Activated CD4-positive, alpha-beta T cell treated with anti-CD3 and anti-CD28 coated beads, Interleukin-2, Interleukin-4, amounts not matched to agents 100 ng/mL and 50 ng/mL, durations not matched to agents 16 hours and 8 hours (primary cell): ENCODE data around the gene TBC1D12.

Experiments used
- DNase-seq: peaks from one replicate; pipeline ENCODE4 v3.0.0-alpha.2; 2020; ENCODE audit warnings: low spot score

TBC1D12 gene

DNA sequence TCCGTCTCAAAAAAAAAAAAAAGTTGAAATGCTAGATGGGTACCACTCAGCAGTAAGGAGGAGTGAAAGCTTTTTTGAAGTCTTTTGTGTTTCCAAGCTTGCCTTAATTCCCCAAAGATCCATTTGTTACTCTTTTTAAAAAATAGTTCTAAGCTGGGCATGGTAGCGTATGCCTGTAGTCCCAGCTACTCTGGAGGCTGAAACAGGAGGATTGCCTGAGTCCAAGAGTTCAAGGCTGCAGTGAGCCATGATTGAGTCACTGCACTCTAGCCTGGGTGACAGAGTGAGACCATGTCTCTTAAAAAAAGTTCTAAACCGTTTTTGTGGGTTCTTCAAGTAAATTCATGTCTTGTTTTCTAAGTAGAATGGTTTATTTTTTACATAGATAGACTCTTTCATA is 5.3 kb downstream of the TBC1D12 start:
- no peak for DNase-seq

DNA sequence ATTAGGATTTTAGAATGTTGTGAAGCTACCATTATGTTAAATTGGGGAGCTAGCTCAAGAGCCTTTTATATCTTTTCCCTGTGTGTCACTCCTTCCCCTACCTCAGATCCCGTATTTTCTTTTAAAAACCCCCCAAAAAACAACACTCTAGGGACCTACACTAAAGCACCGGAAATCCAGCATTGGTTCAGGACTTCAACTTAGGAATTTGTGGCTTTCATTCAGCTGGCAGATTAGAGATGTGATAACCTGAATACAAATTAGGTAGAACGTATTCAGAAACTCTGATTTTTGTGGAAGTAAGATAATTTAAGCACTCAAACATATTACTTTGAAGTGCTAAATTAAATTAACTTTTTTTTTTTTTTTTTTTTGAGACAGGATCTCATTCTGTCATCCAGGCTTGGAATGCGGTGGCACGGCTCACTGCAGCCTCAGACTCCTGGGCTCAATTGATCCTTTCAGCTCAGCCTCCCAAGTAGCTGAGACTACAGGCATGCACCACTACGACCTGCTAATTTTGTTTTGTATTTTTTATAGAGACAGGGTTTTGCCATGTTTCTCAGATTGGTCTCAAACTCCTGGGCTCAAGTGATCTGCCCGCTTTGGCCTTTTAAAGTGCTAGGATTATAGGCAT is 6.8 kb downstream of the TBC1D12 start:
- DNase-seq, result no peak

DNA sequence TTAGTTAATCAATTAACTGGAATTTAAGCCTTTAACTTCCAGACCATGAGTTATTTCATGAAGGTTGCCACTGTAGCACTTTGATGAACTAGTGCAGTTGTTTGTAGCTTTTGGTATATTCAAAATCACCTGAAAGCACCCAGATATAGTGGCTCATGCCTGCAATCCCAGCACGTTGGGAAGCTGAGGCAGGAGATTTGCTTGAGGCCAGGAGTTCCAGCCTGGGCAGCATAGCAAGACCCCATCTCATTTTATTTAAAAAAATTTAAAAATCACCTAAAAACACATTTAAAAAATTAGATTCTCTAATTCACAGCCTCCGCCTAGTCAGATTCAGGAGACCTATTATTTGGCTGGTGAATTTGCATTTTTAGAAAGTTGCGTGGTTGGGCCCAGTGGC is 9.0 kb downstream of the TBC1D12 start:
- DNase-seq, result no peak

DNA sequence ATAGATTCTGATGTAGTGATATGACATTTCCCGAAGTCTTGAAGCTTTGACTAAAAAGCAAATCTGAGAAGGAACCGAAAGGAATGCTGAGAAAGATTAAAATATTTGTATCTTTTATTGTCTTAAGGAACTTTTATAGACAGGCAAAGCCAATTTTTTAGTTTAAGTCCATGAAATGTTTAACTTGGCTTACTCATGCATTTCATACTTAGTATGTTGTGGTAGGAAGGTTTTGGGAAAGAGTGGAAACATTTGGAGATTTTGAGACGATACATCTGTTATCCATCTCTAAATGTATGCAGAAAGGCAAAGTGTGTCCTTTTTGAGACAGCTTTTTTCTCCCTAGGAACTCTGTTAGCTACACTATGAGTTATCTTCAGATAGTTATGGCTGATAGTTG is 10.1 kb downstream of the TBC1D12 start:
- no peak for DNase-seq

DNA sequence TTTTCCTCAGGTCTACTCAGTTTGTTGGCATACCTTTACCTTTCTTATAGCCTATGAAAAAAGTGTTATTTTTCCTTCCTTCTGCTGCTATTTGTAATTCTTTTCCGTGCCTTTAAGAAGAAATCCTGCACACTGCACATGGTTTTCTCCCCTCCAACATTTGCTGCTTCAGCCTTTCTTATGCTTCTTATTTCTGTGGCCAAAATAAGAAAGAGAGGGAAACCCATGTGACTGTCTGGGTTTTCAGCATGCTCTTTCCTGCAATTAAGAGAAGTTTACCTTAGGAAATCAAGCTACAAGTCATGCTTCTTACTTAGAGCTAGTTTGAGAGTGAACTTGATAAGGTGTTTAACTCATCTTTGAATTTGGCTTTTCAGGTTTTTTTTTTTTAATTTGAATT is 11.0 kb downstream of the TBC1D12 start:
- DNase-seq, result no peak

DNA sequence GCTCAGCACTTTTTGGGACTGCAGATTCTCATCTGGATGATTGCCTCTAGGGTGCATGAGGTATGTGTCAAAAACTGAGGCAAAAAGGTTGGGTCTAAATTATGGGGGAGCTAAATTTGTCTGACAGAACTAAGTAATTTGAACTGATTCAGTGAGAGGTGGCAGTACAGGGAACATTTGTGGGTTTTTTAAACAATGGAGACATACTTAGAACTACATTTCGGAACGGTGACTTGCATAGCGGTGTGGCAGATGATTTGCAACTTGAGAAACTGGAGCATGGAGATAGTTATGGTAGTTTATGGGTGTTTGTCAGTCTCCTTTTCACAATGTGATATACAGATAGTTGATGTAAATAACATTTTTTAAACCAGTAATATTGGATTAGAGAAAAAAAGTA is 14.6 kb downstream of the TBC1D12 start:
- no peak for DNase-seq

DNA sequence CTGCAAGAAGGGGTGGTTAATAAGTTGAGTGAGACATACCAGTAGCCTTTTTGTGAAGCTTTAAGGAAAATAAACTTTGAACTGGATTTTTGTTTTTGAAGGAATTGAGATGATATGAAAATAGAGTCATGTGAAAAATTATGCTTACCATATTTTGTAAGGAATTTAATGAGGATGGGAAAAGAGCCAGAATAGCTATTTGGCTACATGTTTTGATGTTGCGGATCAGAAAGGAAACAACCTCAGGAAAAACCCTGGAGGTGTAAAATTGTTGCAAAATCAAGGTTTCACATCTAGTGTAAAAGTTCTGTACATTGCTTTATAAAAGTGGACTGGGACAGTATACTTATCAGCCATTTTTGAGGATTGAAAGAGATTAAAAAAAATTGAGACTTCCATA is 15.0 kb downstream of the TBC1D12 start:
- no peak for DNase-seq

DNA sequence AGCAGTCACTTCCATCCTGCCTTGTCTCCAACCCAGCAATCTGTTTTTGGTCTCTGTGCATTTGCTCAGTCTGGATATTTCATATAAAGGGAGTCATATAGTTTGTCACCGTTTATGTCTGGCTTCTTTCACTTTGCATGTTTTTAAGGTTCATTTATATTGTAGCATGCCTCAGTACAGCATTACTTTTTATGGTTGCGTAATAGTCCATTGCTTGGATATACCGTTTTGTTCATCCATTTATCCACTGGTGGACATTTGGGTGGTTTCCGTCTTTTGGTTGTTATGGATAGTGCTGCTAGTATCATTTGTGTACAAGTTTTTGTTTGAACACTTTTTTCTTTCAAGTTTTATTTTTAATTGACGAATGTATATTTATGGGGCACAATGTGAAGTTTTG is 18.2 kb downstream of the TBC1D12 start:
- DNase-seq, result no peak

DNA sequence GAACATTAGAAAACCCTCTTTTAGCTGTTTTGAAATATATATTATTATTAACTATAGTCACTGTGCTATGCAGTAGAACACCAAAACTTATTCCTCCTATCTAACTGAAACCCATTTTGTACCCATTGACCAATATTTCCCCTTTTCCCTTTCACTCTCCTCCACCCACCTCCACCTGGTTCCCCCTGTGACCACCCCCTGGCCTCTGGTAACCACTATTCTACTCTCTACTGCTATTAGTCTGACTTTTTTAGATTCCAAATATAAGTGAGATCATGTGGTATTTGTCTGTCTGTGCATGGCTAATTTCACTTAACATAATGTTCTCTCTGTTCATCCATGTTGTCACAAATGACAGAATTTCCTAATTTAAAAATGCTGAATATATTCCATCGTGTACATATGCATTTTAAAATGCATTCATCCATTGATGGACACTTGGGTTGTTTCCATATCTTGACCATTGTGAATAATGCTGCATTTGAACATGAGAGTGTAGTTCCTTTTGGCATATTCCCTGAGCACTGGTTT is 18.7 kb downstream of the TBC1D12 start:
- DNase-seq, result no peak

DNA sequence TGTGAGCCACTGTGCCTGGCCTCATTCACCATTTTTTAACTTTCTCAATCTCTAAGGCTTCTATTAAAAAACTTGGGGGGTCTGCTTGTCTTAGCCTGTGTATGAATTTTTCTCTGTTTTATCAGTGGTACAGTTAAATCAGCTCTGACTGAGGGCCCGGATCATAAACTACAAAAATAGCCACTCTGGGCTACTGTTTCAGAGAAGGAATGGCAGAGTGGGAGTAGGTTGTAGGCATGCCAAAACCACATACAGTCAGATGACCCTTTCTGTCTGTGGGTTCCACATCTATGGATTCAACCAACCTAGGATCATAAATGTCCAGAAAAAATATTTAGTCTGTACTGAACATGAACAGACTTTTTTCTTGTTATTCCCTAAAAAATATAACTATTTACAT is 21.3 kb downstream of the TBC1D12 start:
- DNase-seq, result no peak

DNA sequence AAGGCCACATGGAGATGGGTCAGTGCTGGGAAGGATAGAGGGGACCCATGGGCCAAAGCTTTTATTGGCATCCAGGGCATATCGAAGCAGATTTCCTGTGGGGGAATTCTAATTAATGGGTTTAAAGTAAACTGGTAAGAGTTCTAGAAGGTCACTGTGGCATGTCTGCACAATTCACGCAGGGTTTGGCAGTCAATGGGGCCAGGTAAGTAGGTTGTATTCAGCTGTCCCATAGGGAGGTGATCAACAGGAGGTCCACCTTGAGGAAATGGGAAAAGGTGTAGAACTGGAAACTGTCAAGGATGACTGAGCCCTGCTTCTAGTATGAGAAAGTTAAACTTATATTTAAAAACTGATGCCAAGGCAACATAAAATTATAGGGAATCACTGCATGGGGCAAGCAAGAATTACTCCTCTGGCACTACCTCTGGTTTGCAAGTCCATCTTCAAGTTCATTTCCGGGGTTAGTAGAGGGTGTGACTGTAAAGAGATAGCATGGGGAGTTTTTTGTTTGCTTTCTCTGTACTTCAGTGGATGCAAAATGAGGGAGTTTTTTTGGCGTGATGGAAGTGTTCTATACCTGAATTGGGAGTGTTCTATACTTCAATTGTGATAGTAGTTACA is 22.5 kb downstream of the TBC1D12 start:
- no peak for DNase-seq

DNA sequence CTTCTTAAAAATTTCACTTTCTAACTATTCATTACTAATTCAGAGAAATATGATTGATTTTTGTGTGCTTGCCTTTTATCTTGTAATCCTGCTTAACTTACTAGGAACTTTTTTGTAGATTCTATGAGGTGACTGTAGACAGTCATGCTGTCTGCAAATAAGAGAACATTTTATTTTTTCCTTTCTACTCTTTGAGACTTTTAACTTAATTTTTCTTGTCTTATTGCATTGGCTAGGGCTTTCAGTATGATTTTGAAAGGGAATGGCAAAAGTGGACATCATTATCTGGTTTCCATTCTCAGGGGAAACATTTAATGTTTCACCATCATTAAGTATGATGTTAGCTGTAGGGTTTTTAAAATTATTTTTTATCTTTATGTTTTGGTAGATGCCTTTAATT is 23.6 kb downstream of the TBC1D12 start:
- no peak for DNase-seq

DNA sequence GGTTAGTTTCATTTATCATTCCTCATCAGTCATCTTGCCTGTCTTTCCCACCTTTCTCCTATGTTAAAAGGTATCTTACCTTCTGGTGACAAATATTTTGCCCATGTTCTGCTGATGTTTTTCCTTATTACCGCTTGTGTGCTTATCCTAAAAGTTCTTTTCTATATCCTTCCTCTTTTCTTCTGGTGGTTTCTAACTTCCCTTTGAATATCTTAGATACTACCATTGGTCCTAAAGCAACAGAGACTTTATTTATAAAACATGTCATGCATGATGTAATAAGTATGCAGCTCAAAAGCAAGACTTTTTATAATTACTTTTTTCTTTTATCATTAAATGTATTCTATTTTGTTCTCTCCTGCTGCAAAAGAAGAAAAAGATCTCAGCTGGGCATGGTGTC is 24.8 kb downstream of the TBC1D12 start:
- no peak for DNase-seq

DNA sequence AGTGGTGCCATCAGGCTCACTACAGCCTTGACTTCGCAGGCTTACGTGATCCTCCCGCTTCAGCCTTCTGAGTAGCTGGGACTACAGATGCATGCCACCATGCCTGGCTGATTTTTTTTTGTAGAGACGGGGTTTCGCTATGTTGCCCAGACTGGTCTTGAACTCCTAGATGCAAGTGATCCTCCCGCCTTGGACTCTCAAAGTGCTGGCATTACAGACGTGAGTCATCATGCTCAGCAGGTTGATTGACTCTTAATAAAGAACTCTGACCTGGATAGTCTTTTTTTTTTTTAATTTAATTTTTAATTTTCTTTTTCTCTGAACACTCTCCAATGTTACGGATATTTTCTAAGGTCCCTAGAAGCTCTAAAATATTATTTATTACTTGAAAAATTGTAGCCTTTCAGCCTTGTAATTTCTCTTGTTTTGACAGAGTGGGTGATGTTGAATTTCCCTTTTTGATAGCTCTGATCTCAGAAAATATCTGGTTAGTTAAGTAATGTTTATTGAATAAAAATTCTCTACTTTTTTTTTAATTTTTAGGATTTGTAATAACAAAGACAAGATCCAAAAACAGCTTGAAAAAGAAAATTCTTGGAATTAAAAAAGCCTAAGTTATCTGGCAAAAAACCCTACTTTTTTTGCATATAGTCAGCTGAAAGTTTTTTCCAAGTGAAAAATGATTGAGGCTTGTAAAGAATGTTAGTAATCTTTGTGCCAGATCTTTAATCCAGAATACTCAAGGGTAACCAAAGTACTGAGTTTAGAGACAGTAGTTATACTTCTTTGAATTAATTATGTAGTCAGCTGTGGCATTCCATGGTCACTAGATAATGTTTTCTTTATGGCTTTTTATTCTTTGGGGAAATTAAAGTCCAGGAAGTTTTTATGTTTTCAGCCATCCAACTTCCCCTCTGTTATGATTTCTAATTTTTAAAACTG is 26.7 kb downstream of the TBC1D12 start:
- no peak for DNase-seq

DNA sequence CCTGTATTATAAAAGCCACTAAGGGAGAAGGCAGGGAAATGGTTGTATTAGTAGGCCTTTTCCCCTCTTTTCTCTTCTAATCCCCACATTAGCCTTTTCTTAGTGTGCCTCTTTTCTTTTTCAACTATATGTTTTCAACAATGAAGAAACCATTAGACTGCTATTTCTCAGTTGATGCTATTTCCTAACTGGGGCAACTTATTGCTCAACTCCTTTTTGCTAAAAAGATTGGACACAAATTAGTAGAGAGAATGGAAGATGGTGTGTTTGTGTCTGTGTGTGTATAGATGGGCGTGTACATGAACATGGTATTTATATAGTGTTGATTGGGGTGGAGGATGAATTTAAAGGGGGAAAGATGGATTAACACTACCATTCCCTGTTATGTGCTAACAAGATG is 28.4 kb downstream of the TBC1D12 start:
- DNase-seq, result no peak

DNA sequence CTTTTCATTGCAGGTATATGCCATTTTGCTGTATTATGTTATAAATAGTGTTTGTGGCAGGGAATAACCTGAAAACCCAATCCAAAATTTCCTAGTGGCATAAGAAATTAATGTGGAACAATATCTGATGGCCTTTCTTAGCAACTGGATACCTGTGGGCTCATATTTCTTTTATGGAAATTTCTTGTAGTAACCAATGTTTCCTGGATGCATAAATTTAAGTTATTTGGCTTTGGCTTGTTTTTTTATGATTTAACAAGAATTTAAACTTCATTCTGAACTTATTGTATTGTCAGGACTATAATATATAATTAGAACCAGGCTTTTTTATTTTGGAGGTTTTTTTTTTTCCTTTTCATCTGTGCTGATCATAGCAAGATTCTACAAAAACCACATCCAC is 30.1 kb downstream of the TBC1D12 start:
- no peak for DNase-seq

DNA sequence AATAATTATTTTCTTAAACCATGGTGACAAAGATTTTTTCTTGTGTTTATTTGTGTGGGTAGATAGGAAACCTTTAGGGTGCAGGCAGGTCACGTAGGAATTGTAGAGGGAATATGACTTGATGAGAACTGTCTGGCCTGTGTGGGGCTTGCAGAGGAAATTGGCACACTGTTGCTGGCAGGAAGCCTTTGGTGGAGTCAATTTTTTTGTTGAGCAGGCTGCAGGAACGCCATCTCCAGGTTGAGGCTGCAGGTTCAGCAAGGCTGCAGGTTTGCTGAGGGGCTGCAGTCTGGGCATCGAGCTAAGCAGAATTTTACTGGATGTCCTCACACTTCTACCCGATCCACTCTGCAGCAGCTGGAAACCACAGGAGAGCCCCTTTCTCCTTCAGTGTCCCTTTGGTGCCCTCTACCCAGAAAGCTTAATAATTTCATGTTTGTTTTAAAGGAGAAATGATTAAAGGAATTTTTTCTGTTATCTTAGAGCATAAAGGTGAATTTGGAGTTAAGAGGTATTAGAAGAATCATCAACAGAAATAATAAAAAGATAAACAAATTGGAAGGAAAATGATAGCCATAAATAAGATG is 37.0 kb downstream of the TBC1D12 start:
- no peak for DNase-seq

DNA sequence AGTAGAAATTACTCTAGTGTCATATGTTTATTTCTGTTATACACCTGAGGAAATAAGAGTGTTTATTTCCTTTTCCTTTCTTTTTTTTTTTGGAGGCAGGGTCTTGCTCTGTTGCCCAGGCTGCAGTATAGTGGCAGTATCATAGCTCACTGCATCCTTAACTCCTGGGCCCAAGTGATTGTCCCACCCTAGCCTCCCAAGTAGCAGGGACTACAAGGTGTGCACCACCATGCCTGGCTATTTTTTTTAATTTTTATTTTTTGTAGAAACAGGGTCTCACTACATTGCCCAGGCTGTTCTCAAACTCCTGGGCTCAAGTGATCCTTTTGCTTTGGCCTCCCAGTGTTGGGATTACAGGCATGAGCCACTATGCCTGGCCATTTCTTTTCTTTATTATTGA is 37.8 kb downstream of the TBC1D12 start:
- DNase-seq, result no peak

DNA sequence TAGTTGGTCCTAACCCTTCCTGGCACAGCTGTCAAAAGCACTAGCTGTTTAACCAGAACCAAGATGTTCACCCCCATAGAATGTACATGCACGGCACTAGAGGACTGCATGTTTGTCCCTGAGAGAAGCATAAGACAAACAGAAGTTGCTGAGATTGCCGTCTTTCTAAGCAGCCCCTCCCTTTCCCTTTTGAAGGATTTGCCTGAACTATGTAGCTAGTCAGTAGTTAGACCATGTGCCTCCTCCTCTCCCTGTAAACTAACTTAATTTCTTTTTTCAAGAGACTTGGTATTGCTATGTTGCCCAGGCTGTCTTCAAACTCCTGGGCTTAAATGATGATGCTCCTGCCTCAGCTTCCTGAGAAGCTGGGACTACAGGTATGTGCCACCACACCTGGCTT is 40.7 kb downstream of the TBC1D12 start:
- DNase-seq, result no peak

DNA sequence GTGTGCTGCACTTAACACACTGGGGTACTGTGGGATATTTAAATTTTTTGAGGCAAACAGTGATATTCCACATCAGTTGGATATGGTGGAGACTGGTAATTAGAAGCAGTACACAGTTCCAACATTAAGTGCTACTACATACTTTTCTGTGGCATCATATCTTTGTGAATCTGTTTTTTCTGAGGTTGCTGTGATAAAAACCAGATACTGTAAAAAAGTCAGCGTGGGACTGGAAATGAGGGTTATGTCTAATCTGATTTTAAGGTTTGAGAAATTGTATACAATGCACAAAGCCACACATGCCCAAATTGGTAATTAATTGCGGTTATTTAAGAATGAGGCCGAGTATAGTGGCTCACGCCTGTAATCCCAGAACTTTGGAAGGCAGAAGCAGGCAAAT is 41.2 kb downstream of the TBC1D12 start:
- DNase-seq, result no peak

DNA sequence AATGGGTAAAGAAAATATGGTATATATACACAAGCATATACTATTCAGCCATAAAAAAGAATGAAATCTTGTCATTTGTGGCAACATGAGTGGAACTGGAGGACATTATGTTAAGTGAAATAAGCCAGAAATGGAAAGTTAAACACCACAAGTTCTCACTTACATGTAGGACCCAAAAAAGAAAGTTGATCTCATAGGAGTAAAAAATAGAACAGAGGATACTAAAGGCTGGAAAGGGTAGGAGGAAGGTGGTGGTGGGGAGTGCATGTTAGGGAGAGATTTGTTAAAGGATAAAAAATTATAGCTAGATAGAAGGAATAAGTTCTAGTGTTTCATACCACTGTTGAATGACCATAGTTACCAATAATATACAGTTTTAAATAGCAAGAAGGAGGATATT is 48.4 kb downstream of the TBC1D12 start:
- no peak for DNase-seq

DNA sequence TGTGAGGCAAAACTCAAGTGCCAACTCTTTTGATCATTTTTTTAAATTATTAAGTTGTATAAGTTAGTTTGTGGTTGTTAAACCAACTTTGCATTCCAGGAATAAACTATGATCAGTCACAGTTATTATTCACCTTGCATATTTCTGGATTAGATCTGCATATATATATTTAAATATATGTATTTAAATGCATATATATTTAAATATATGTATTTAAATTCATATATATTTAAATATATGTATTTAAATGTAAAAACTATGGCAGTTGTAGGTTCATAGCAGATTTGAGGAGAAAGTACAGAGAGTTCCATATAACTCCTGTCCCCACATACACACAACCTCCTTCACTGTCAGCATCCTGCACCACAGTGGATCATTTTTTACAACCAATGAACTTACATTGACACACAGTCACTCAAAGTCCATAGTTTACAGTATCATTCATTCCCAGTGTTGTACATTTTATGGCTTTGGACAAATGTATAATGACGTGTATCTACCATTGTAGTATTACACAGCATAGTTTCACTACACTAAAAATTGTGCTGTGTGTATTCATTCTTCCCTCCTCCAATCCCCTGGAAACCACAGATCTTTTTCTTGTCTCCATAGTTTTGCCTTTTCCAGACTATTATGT is 49.7 kb downstream of the TBC1D12 start:
- DNase-seq, result no peak
